ENCODE measurements around the gene LRRTM2.

The LRRTM2 gene

GRCh38 chr5:138875552-138875875 is 379 bp upstream of the LRRTM2 start:
- no peak for DNase-seq (ENCODE audit: low read depth)
- TF ChIP-seq, protein P1, sequence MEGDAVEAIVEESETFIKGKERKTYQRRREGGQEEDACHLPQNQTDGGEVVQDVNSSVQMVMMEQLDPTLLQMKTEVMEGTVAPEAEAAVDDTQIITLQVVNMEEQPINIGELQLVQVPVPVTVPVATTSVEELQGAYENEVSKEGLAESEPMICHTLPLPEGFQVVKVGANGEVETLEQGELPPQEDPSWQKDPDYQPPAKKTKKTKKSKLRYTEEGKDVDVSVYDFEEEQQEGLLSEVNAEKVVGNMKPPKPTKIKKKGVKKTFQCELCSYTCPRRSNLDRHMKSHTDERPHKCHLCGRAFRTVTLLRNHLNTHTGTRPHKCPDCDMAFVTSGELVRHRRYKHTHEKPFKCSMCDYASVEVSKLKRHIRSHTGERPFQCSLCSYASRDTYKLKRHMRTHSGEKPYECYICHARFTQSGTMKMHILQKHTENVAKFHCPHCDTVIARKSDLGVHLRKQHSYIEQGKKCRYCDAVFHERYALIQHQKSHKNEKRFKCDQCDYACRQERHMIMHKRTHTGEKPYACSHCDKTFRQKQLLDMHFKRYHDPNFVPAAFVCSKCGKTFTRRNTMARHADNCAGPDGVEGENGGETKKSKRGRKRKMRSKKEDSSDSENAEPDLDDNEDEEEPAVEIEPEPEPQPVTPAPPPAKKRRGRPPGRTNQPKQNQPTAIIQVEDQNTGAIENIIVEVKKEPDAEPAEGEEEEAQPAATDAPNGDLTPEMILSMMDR (conservative IDR thresholded peaks at IDR 0.05; ENCODE audit: control insufficient read depth, insufficient read depth, low read depth, low read length), result no peak
- no peak overlapping the region for H3K4me3 ChIP-seq (ENCODE audit: control insufficient read depth, low read depth, low read length)

DNA sequence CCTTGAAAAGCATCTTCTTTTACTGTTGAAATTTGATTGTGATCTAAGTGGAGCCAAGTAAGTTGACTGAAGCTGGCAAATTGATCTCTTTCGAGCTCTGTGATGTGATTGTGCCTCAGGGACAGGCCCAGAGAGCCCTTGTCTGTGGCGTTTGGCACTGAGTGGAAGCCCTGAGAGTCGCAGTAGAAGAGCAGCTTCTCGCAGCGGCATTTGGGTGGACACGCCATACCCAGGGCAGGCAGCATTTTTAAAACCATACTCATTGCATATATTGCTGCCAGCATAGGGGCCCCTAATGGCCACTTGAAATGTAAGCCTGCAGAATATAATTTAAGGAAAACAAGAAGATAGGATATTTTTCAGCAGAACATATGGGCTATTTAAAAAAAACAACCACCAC is 894 bp downstream of the LRRTM2 start:
- H3K4me3 ChIP-seq (ENCODE audit: control insufficient read depth, low read depth, low read length), result no peak overlapping the region
- TF ChIP-seq, protein P1 (conservative IDR thresholded peaks at IDR 0.05; ENCODE audit: control insufficient read depth, insufficient read depth, low read depth, low read length), result no peak
- no peak for DNase-seq (ENCODE audit: low read depth)

- TF ChIP-seq, protein P1 (conservative IDR thresholded peaks at IDR 0.05; ENCODE audit: control insufficient read depth, insufficient read depth, low read depth, low read length), result no peak
- no peak for DNase-seq (ENCODE audit: low read depth)
- no peak overlapping the region for H3K4me3 ChIP-seq (ENCODE audit: control insufficient read depth, low read depth, low read length)
Measured at GRCh38 chr5:138873466-138874221, 1.5 kb downstream of the LRRTM2 start.

GRCh38 chr5:138872841-138873465 is 2.2 kb downstream of the LRRTM2 start:
- TF ChIP-seq, protein P1 (conservative IDR thresholded peaks at IDR 0.05; ENCODE audit: control insufficient read depth, insufficient read depth, low read depth, low read length), result no peak
- no peak overlapping the region for H3K4me3 ChIP-seq (ENCODE audit: control insufficient read depth, low read depth, low read length)
- DNase-seq (ENCODE audit: low read depth), result no peak

DNA sequence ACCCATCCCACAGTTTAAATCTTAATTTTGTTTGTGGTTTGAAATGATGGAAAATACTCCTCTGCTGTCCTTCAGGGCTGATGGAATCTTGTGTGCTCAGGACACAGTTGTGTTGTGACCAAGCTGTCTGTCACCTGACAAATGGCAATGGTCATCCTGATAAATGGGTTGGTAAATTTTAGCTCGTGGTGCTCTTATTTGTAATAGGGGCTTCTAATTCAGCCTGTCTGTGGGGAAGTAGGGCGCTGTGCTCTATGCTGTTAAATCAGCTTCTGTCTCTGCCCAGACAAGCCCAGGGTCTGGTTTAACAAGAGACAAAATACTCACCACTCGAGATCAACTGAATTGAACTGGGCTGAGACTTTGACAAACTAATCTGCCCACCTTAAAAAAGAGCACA is 4.5 kb downstream of the LRRTM2 start:
- TF ChIP-seq, protein P1 (conservative IDR thresholded peaks at IDR 0.05; ENCODE audit: control insufficient read depth, insufficient read depth, low read depth, low read length), result no peak
- no peak overlapping the region for H3K4me3 ChIP-seq (ENCODE audit: control insufficient read depth, low read depth, low read length)
- no peak for DNase-seq (ENCODE audit: low read depth)

GRCh38 chr5:138869763-138870500 is 5.2 kb downstream of the LRRTM2 start:
- peak; percentile 52 for DNase-seq (ENCODE audit: low read depth)
- TF ChIP-seq, protein P1 (conservative IDR thresholded peaks at IDR 0.05; ENCODE audit: control insufficient read depth, insufficient read depth, low read depth, low read length), result no peak
- H3K4me3 ChIP-seq (ENCODE audit: control insufficient read depth, low read depth, low read length), result no peak overlapping the region

Measured in fibroblast of mammary gland (primary cell).